B cell (primary cell): Measurements from ENCODE around the gene PCSK9. TPM values are rescaled to one million over a fixed set of nuclear protein-coding genes. Genes with fewer than 3 reads are reported as not detected.

ENCODE experiments used
- ATAC-seq: fragments of 200-7000 bp; cut with Tn5 transposase; one replicate; pipeline ENCODE4 v1.10.0; 2021; ENCODE audit warnings: low read depth, mild to moderate bottlenecking, moderate number of reproducible peaks, moderate library complexity
- CTCF ChIA-PET: fragments of 350-600 bp; sonication (Branson Sonifier 250); formaldehyde crosslinking; loops from one replicate; lab custom pipeline; 2021; ENCODE audit warnings: antibody characterized with exemption, inconsistent platforms; lab: Charles Lee
- POLR2A ChIA-PET: fragments of 350-600 bp; sonication (Branson Sonifier 250); formaldehyde crosslinking; loops from one replicate; lab custom pipeline; 2021; ENCODE audit warnings: antibody characterized with exemption; lab: Charles Lee
- DNase-seq: peaks from one replicate; pipeline ENCODE4 v3.0.0; 2013
- H2AFZ ChIP-seq: 2 replicates; pipeline ENCODE4 v1.6.1; 2012; ENCODE audit warnings: mild to moderate bottlenecking, low read depth, low read length; ENCODE audit not compliant: insufficient read depth, poor library complexity, severe bottlenecking
- H3K27ac ChIP-seq, 2 donors: 1 replicate in 1 of 2; 2 replicates in 1 of 2; pipeline ENCODE4 v1.5.1; 2012 to 2013; ENCODE audit warnings: low read length in 2 of 2, mild to moderate bottlenecking in 2 of 2, moderate library complexity in 1 of 2
- H3K27me3 ChIP-seq, 4 experiments: fragments of 200-600 bp in 1 of 4; sonication (generic) in 1 of 4; replicated peaks in 1 of 4; 1 replicate in 2 of 4; 2 replicates in 2 of 4; pipeline versions ENCODE4 v1.6.1 to v1.7.0; 2013 to 2016; ENCODE audit warnings: low read length in 3 of 4, mild to moderate bottlenecking in 2 of 4, mixed read lengths in 1 of 4, moderate library complexity in 1 of 4; ENCODE audit not compliant: insufficient read depth in 4 of 4, control insufficient read depth in 3 of 4; ENCODE audit errors: control extremely low read depth in 1 of 4
- H3K36me3 ChIP-seq, 2 experiments: replicated peaks in 1 of 2; 1 replicate in 1 of 2; 2 replicates in 1 of 2; pipeline versions ENCODE4 v1.6.1 to v1.7.1; 2013; ENCODE audit warnings: low read length in 1 of 2; ENCODE audit not compliant: insufficient read depth in 2 of 2, control insufficient read depth in 1 of 2; ENCODE audit errors: control extremely low read depth in 1 of 2, extremely low read depth in 1 of 2
- H3K4me1 ChIP-seq, 2 donors: fragments of 200-600 bp in 1 of 2; sonication (generic) in 1 of 2; 1 replicate in 1 of 2; 2 replicates in 1 of 2; pipeline versions ENCODE4 v1.5.1 to v1.6.1; 2013 to 2017; ENCODE audit warnings: low read length in 2 of 2; ENCODE audit not compliant: control insufficient read depth in 2 of 2, insufficient read depth in 2 of 2
- H3K4me2 ChIP-seq: replicated peaks from 2 replicates; pipeline ENCODE3; 2012; ENCODE audit warnings: mild to moderate bottlenecking, low read depth, low read length; ENCODE audit not compliant: poor library complexity, severe bottlenecking
- H3K4me3 ChIP-seq, 5 experiments: fragments of 200-600 bp in 1 of 5; sonication (generic) in 1 of 5; 1 replicate in 3 of 5; 2 replicates in 2 of 5; pipeline versions ENCODE4 v1.5.1 to v1.7.0; 2011 to 2016; ENCODE audit warnings: low read length in 4 of 5, mild to moderate bottlenecking in 4 of 5, low read depth in 2 of 5, control low read depth in 1 of 5, moderate library complexity in 1 of 5; ENCODE audit not compliant: insufficient read depth in 1 of 5; ENCODE audit errors: control extremely low read depth in 1 of 5, extremely low read depth in 1 of 5
- H3K79me2 ChIP-seq: fragments of 200-600 bp; sonication (generic); one replicate; pipeline ENCODE4 v1.6.0; 2016; ENCODE audit warnings: low read length; ENCODE audit not compliant: control insufficient read depth, insufficient read depth
- H3K9ac ChIP-seq: fragments of 200-600 bp; sonication (generic); 2 replicates; pipeline ENCODE4 v1.6.1; 2017; ENCODE audit warnings: mild to moderate bottlenecking, low read length, moderate library complexity
- H3K9me3 ChIP-seq, 3 donors: one replicate each; pipeline versions ENCODE4 v1.6.1 to v1.7.1; 2013; ENCODE audit warnings: low read length in 2 of 3; ENCODE audit not compliant: control insufficient read depth in 2 of 3, insufficient read depth in 1 of 3; ENCODE audit errors: control extremely low read depth in 1 of 3
- H4K20me1 ChIP-seq: 2 replicates; pipeline ENCODE4 v1.6.0; 2012; ENCODE audit warnings: mild to moderate bottlenecking, low read length; ENCODE audit not compliant: insufficient read depth, control insufficient read depth, poor library complexity, severe bottlenecking
- H3K27ac Mint-ChIP-seq: one replicate; pipeline ENCODE4 v1.8.0; 2021; ENCODE audit warnings: mixed read lengths
- H3K27me3 Mint-ChIP-seq: one replicate; pipeline ENCODE4 v1.8.0; 2021; ENCODE audit warnings: mixed read lengths
- H3K4me1 Mint-ChIP-seq: one replicate; pipeline ENCODE4 v1.8.0; 2021; ENCODE audit warnings: mixed read lengths
- H3K4me3 Mint-ChIP-seq: one replicate; pipeline ENCODE4 v1.8.0; 2021; ENCODE audit warnings: mixed read lengths
- H3K9me3 Mint-ChIP-seq: one replicate; pipeline ENCODE4 v1.8.0; 2022; ENCODE audit warnings: mixed read lengths; ENCODE audit not compliant: insufficient read depth
- CTCF ChIP-seq: fragments of 200-600 bp; IDR thresholded peaks from one replicate; pipeline ENCODE4 v1.8.0; 2022; ENCODE audit warnings: antibody characterized with exemption, mild to moderate bottlenecking
- EZH2 ChIP-seq: IDR thresholded peaks from 2 replicates; pipeline ENCODE4 v1.6.1; 2012; ENCODE audit warnings: borderline replicate concordance, low read depth, mild to moderate bottlenecking, moderate library complexity, low read length; ENCODE audit not compliant: insufficient read depth, poor library complexity, severe bottlenecking
- WGBS: methylation state at CpG from one replicate; pipeline ENCODE4 v1.1.5; 2013; ENCODE audit warnings: missing lambda C conversion rate; ENCODE audit not compliant: insufficient coverage; 5-methylcytosine and 5-hydroxymethylcytosine counted together
- intact Hi-C: fragments of 100-400 bp; cut with micrococcal nuclease; formaldehyde crosslinking; loops from one replicate; pipeline ENCODE4 v1.10.0; 2022
- polyA plus RNA-seq: library from polyadenylated mRNA; depleted of rRNA; stranded (reverse); fragments of >200 nt; gene quantifications from 2 replicates; pipeline ENCODE4 v1.2.3, GENCODE V29; 2012
- total RNA-seq, 2 donors: library from RNA; stranded (reverse); fragments of 120-200 nt in 1 of 2; gene quantifications; 1 replicate in 1 of 2; 2 replicates in 1 of 2; pipeline versions ENCODE4 v1.2.3 to v1.2.4, GENCODE V29; 2013 to 2022

Gene PCSK9
- total and polyA plus RNA-seq, 2 donors (not counting 1 experiment from before 2014, with no cell fraction given): not detected

GRCh38 chr1:55038974-55039341 is 390 bp upstream of the PCSK9 start:
- DNase-seq: no peak
- WGBS: 60% methylated on average over 8 of the region's 9 CpGs
- H3K79me2 ChIP-seq: no peaks in the 10 kb centered on the region
- no peaks in the 10 kb centered on the region for H3K4me1 Mint-ChIP-seq
- no peak overlapping the region for H3K27ac ChIP-seq
- H3K9me3 ChIP-seq: no peaks in the 10 kb centered on the region
- TF ChIP-seq EZH2 (no peak), CTCF (no peak)
- H3K9ac ChIP-seq: no peak overlapping the region
- no peak overlapping the region for H3K27ac Mint-ChIP-seq
- H3K4me2 ChIP-seq: no peak overlapping the region
- H3K27me3 ChIP-seq: peaks cover 0 to 32% (median 9%) of the 10 kb centered on the region in 4 experiments
- H3K4me3 Mint-ChIP-seq: no peak overlapping the region
- no peak for ATAC-seq
- intact Hi-C loops: no loop called here
- ChIA-PET CTCF (no interaction called here), POLR2A (no interaction called here)
- no peaks in the 10 kb centered on the region for H3K4me1 ChIP-seq
- H3K9me3 Mint-ChIP-seq: no peaks in the 10 kb centered on the region
- H2AFZ ChIP-seq: no peak overlapping the region
- H3K36me3 ChIP-seq: no peaks in the 10 kb centered on the region
- H3K27me3 Mint-ChIP-seq: peaks cover 59% of the 10 kb centered on the region
- H3K4me3 ChIP-seq: no peak overlapping the region
- no peaks in the 10 kb centered on the region for H4K20me1 ChIP-seq

- Histone ChIP-seq H3K27ac (no peak overlapping the region), H3K9ac (no peak overlapping the region), H3K9me3 (no peaks in the 10 kb centered on the region), H4K20me1 (no peaks in the 10 kb centered on the region), H3K79me2 (no peaks in the 10 kb centered on the region), H3K4me1 (no peaks in the 10 kb centered on the region), H3K27me3 (peaks cover 0 to 28% (median 8%) of the 10 kb centered on the region in 4 experiments), H3K4me3 (no peak overlapping the region), H3K36me3 (no peaks in the 10 kb centered on the region), H2AFZ (no peak overlapping the region), H3K4me2 (no peak overlapping the region)
- Mint-ChIP-seq H3K4me1 (no peaks in the 10 kb centered on the region), H3K4me3 (no peak overlapping the region), H3K9me3 (no peaks in the 10 kb centered on the region), H3K27ac (no peak overlapping the region), H3K27me3 (peaks cover 53% of the 10 kb centered on the region)
- ATAC-seq (no peak), DNase-seq (no peak)
- ChIA-PET POLR2A (no interaction called here), CTCF (no interaction called here)
- intact Hi-C loops: no loop called here
- 18% methylated on average over 44 of the region's 49 CpGs for WGBS
- TF ChIP-seq CTCF: no peak
- no peak for TF ChIP-seq EZH2
Measured at GRCh38 chr1:55040083-55040932, 960 bp downstream of the PCSK9 start.
